GM18907 (cell line): ENCODE data around the gene SHE.

Source experiments
- ATAC-seq: cut with Tn5 transposase; IDR thresholded peaks from one replicate; pipeline ENCODE4 v1.9.1; 2021; ENCODE audit warnings: mild to moderate bottlenecking, moderate library complexity; ENCODE audit not compliant: unreplicated experiment

The SHE gene

DNA sequence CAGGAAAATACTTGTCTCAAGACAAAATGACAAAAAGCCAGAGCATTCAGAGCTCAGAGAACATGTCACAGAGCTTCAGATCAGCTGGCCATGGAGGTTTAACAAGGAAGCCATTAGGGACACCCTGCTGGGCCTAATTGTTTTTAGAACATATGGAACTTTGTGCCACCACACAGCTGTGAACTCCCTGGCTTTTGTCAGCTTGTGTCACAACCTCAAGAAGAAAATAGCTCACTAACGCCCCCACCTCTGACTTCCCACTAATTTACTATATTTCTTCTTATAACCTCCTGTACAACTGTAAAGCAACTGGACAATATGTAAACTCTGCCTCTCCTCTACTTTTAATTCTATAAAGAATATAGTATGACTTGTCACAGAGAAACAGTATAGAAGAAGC lies 21.2 kb downstream of the SHE start:
- ATAC-seq: no peak

DNA sequence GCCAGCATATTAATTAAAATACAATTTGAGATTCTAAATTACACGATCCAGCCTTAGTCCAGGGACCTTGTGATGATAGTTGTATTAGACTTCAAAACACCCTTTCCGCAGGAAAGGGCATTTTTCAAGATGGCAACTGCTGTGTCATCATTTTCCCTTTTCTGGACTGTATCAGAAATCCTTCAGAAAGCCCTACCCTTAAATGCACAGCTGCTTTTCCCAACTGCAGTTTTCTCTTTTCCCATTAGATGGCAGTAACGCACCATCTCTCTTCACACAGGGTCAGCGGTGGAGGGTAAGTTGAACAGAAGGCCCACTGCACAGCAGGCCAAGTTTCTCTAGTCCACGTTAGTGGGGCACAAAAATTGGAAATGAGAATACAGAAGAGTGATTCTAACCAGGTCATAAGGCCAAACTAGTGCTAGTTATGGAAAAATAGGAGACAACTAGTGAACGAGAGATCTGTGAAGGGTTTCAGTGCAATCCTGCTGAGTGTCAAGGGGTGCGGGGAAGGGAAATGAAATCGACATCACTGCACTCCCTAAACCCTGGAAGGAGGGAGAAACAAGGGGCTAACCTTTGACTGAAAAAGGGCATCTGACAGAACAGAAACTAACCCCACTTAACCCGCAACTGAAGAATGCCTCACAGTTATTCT lies 22.3 kb downstream of the SHE start:
- no peak for ATAC-seq

DNA sequence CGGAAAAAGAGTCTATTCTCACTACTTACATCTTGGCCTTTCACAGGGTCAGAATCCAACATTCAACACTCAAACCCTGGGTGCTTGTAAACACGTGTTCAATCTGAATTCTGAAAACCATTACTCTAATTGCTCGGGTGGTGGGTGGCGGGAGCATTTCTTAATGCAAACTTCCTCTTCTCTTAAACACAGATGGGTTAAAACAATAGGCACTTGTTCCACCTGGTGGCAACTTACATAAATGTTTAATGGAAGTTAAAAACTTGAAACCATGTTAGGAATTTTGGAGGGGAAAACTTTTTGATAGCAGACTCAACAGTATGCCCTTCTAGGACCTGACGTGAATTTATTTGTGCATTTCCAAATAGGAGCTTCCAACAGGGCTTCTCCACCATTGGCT lies 23.6 kb downstream of the SHE start:
- no peak for ATAC-seq

DNA sequence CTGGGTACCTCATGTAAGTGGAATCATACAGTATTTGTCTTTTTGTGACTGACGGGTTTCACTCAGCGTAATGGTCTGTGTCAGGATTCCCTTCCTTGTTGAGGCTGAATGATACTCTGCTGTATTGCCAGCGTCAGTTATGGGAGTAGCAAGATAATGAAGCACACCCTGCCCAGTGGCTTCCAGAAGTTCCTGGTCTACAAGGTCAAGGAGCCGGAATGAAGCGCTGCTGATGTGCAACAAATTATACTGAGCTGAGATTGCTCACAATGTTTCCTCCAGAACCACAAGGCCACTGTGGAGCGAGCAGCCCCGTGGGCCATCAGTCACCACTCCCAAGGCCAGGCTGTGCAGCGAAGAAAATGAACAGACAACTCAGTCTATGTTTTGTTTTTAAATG lies 24.2 kb downstream of the SHE start:
- ATAC-seq: no peak

DNA sequence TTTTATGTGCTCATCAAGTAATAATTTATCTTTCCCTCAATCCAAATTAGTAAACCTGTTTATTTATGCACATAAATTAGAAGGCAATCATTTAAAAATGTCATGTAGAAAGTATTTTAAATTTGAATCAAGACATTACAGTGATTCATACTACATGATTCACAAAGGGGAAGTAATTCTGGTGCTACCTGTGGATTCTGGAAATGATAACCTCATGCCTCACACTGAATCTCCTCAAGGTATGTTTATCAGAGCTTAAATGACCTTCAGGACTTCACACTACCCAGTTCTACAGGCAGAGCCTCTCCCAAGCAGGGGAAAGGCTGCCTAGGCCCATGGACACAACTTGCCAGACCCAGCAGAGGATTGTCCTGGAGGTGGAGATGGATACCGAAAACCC lies 25.4 kb downstream of the SHE start:
- no peak for ATAC-seq

DNA sequence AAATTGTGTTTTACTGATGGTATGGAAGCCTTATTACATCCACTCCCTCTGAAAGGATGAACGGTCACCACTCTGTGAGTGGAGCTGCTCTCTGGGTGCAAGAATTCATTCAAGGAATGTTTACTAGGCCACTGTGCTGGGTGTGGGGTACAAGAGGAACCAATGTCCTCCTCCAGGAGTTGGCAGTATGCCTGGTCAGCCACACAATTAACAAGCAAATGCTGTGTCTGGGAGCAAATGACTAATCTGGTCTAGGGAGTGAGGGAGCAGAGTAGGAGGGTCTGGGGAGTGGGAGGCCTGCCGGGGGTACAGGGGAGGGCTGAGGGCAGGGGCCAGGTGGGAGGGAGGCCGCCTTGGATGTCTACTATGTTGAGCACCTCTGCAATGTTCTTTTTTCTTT lies 27.4 kb downstream of the SHE start:
- no peak for ATAC-seq

DNA sequence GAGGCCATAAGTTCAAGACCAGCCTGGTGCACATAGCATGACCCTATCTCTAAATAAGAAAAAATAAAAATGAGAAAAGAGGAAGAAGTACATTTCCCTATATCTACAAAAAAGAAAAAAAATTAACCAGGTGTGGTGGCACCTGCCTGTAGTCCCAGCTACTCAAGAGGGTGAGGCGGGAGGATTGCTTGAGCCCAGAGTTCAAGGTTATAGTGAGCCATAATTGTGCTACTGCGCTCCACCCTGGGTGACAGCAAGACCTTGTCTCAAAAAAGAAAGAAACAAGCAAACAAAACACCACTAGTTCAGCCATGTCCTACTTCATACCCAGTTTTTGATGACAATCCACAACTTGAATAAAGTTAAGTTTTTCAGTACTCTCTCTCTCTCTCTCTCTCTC lies 30.9 kb downstream of the SHE start:
- no peak for ATAC-seq

DNA sequence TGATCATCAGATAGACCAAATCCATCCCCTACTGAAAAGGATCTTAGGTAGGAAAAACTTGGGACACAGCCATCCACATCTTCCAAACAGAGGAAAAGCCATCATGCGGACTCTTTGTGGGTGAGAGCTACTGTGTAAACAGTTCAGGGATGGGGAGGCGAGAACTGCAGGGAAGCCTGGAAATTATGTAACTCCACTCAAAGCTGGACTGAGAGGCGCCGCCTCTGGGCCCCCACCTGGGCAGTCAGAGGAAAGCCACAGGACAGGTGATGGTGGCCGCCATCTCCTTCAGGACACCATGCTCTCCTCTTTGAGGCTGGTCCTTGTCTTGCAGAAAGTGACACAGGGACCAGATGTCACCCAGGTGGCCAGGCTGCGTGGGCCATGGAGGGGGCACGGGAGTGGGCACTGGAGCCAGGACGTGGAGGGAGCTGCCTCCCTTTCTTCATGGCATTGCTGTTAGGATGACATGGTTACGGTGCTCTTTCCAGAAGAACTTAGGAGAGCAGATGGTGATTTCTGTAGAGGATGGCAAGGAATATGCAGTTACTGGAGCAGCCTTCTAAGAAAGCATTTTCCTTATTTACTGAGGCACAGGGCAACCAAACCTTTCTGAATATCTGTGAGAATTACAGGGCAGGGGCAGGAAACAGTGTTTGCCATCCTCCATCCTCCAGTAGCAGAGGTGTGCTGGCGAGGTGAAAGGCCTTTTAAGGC lies 32.2 kb downstream of the SHE start:
- ATAC-seq: no peak

DNA sequence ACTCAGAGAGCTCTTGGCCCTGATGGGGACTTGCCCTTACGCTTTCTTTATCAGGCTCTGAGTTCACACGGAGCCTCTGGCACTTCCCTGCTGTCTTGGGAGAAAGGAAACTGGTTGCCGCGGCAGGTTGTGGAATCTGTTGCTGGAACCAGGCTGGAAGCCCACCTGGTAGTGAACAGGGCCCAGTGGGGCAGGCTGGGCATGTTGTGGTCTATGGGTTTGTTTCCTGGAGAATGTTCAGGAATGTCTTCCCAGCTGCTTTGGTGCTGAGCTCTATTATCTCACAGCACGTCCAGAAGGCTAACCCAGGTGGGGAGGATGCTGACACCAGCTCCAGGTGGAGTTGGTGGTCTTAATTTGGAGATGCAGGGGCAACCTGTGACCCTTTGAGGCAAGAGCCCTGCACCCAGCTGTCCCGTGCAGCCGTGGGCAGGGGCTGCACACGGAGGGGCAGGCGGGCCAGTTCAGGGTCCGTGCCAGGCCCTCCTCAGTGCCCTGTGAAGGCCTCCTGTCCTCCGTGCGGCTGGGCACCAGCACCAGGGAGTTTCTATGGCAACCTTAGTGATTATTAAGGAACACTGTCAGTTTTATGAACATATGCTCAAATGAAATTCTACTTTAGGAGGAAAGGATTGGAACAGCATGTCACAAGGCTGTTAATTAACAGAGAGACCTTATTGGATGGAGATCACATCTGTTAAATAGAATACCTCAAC lies 33.5 kb downstream of the SHE start:
- ATAC-seq: no peak

DNA sequence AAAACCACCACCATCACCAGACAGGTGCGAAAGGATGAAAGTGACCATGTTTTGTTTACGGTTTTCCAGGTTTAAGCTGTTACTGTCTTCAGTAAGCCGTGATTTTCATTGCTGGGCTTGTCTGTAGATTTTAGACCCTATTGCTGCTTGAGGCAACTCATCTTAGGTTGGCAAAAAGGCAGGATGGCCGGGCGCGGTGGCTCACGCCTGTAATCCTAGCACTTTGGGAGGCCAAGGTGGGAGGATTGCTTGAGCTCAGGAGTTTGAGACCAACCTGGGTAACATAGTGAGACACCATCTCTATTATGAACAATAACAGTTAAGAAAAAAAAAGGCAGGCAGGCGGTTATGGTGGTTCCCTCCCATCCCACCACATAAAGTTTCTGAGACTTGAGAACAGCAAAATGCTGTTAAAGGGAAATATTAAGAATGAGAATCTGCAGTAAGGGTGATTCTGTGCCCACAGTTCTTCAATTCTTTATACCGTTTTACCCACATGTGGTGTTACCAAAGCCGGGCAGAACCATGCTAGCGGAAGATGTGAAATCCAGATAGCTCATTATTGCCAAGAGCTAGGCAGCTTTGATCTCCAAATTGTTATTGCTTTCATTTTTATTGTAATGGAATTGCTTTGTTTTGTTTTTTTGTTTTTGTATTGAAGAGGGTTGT lies 34.6 kb downstream of the SHE start:
- ATAC-seq: no peak

DNA sequence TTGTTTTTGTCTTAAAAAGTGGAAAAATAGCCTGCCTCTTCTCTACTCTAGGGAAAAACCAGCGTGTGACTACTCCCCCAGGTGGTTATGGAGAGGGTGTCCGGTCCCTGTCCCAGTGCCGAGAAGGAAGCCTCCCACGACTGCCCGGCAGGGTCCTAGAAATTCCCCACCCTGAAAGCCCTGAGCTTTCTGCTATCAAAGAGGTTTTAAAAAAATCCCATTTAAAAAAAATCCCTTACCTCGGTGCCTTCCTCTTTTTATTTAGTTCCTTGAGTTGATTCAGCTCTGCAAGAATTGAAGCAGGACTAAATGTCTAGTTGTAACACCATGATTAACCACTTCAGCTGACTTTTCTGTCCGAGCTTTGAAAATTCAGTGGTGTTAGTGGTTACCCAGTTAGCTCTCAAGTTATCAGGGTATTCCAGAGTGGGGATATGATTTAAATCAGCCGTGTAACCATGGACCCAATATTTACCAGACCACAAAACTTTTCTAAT lies 35.2 kb downstream of the SHE start:
- ATAC-seq: no peak

DNA sequence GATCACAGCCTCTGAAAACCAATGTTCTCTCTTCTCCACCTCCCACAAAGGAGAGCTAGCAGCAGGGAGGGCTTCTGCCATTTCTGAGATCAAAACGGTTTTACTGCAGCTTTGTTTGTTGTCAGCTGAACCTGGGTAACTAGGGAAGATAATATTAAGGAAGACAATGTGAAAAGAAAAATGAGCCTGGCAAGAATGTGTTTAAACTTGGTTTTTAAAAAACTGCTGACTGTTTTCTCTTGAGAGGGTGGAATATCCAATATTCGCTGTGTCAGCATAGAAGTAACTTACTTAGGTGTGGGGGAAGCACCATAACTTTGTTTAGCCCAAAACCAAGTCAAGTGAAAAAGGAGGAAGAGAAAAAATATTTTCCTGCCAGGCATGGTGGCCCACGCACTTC lies 36.0 kb downstream of the SHE start:
- no peak for ATAC-seq

DNA sequence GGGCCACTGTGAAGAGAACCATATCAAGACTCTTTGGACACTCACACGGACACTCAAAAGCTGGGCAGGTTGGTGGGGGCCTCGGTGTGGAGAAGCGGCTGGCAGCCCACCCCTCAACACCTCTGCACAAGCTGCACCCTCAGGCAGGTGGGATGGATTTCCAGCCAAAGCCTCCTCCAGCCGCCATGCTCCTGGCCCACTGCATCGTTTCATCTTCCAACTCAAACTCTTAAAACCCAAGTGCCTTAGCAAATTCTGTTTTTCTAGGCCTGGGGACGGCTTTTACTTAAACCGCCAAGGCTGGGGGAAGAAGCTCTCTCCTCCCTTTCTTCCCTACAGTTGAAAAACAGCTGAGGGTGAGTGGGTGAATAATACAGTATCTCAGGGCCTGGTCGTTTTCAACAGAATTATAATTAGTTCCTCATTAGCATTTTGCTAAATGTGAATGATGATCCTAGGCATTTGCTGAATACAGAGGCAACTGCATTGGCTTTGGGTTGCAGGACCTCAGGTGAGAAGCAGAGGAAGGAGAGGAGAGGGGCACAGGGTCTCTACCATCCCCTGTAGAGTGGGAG lies 36.5 kb downstream of the SHE start:
- no peak for ATAC-seq

DNA sequence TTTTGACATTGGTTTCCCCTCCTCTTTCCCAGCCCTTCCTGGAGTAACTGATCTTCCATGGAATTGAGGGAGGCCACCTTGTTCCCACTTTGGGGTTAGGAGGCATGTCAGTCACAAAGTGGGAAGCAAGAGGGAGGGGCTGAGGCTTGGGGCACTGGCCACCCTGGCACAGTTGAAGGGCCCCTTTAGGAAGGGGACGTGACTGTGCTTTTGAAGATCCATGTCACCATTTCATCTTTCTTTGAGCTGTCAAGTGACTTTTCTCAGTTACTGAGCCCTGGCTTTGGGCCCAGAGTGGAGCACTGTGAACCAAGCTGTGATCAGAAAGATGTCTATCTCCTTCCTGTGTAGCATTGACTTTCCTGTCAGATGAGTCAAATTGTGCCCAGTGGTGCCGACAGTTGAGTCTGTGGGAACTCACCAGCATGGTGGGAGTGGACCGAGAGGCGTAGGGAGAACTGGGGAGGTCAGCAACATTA lies 38.7 kb downstream of the SHE start:
- ATAC-seq: no peak

DNA sequence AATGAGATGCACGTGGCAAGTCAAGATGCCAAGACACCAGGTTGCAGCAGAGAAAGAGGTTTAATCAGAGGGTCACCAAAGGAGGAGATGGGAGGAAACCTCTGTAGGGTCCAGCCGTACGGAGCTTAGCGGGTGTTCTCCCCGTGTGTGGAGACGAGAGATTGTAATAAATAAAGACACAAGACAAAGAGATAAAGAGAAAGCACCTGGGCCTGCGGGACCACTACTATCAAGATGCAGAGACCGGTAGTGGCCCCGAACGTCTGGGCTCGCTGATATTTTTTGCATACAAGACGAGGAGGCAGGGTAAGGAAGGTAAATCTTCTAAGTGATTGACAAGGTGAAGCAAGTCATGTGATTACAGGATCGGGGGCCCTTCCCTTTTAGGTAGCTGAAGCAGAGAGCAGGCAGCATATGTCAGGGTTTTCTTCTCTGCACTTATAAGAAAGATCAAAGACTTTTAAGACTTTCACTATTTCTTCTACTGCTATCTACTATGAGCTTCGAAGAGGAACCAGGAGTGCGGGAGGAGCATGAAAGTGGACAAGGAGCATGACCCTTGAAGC lies 41.4 kb downstream of the SHE start:
- no peak for ATAC-seq

DNA sequence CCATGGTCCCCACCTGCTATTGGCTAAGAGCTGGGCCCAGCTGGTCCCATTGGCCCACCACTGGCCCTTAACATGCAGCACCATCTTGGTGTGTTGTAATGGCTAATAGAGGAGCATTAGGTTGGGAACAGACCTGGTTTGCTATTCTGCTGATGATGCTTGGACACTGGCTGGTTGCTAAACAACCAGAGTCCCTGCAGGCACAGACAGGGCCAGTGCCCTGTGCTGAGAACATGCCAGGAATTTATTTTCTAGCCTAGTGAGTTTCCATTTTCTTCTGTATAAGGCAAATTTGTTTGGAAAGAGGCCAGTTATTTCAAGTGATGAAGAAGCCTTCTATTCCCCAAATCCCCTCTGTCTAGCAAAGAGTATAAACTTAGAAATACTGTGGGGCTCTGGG lies 43.1 kb downstream of the SHE start:
- no peak for ATAC-seq

DNA sequence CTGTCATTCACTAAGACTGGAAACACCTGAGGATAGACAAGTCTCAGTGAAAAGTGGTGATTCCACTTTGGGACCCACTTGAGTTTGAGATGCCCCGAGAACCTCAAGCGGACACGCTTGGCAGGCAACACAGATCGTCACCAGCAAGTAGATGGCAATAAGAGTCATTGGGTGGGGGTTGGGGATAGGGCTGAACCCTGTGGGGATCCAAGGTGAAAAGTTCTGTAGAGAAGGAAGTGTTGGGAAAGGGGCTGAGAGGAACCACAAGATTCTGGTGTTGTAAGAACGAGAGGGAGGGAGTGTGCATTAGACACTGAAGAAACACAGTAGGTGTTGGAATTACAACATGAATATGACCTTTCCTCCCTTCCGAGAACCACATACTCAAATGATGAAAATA lies 45.6 kb downstream of the SHE start:
- ATAC-seq: no peak

DNA sequence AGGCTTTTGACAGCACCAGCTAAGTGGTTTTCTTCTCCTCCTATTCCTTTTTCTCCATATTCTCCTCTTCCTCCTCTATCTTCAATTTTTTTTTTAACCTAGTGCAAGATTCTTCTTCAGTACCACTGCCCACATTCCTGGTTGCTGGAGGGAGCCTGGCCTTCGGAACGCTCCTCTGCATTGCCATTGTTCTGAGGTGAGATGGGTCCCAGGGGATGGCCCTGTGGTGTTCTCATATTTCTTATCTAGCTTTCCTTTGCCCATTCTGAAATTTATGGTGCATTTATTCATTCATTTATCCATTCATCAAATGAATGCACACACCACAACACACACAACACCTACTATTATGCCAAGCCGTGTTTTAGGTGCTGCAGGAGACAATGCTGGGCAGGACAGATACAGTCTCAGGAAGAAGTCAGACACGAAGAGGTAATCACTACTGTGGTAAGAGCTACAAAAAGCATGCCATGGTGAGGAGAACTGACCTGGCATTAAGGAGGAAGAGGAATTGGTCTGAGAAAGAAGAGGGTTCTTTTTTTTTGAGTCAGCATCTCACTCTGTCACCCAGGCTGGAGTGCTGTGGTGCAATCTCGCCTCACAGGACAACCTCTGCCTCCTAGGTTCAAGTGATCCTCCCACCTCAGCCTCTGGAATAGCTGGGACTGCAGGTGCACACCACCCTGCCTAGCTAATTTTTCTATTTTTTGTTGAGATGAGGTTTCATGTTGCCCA lies 47.7 kb downstream of the SHE start:
- no peak for ATAC-seq

DNA sequence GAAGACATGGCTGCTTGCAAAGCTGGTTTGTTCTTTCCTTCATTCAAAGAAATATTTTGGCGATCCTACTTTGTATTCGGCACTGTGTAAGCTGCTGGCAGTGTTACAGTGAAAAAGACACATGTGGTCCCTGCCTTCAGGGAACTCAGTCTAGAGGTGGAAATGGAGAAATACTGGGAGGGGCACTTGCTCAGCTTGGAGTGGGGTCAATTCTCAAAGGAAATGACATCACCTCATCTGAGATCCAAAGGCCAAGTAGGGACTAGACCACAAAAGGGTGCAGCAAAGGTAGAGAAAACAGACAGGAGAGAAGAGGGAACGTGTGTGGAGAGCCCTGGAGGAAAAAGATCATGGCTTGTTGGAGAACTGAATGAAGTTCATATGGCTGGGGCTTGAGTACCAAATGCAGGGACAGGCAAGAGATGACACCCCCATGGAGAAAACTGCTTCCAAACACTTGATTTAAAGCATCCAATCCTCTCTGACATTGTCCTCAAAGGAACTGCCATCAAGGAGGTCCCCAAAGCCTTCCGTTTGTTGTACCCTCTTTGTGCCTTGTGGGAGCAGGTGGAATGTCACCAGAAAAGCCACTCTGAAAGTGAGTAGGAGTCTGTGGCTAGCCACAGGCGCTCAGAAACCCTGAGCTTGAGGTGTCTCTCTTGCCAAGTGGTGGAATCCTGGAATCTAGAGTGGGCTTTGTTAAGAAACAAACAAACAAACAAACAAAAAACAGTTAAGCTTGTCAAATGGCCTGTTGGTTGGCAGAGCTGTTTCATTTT lies 48.4 kb downstream of the SHE start:
- ATAC-seq: no peak
